ENCODE measurements around the gene JUND.
A peak's percentile ranks its signal among the peaks of the same experiment; 100 is the strongest.

- no peak for TF ChIP-seq CTCF (IDR thresholded peaks at IDR 0.05; ENCODE audit: insufficient read depth, low read length)
- peak; percentile 73 for TF ChIP-seq POLR2AphosphoS5 (IDR thresholded peaks at IDR 0.05; ENCODE audit: low read depth)
- no peak for TF ChIP-seq REST (IDR thresholded peaks at IDR 0.05; ENCODE audit: insufficient replicate concordance, low read depth)
Measured at GRCh38 chr19:18281082-18282020, at the start of gene JUND.

Data from HL-60 (cell line).